GM21367 (cell line): ENCODE data around the gene PER2.
"Not testable (repeated sequence)": the region's sequence is repeated elsewhere in the genome, so short reads cannot be mapped to it uniquely, and the experiment has no call there.

Experiments used
- ATAC-seq: cut with Tn5 transposase; IDR thresholded peaks from one replicate; pipeline ENCODE4 v1.9.1; 2021; ENCODE audit not compliant: unreplicated experiment

Gene PER2

GRCh38 chr2:238310721-238311120 lies 22.3 kb upstream of the PER2 start:
- not testable (repeated sequence) for ATAC-seq

DNA sequence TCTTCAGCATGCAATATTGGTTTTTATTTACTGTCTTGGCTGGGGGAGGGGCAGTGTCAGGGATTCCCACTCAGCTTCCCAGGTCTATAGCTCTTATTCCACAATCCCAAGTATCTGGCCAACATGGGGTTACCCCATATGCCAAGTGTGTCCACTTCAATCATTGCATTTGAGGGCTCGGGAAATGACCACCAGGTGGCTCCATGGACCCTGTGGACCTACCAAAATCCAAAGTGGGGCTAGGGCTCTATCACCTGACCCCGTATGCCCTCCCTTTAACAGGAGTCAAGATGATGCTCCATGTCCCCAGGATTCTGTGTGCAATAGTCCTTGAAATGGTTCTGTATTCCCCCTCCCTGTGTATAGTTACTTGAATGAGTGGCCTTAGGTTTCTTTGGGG lies 19.8 kb upstream of the PER2 start:
- no peak for ATAC-seq

DNA sequence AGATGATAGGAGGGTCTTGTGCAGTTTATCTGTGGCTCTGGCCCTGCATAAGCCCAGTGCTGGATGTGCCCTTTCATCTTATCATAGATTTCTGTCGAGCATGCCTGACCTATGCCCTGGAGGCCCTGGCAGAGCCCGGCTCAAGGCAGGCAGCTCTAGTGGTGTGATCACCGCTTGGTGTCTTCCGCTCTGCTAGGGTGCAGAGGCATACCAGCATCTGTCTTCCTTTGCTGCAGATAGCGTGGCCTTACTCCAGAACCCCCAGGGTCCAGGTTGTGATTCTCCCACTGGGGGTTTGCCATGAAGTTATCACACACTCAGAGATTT lies 18.2 kb upstream of the PER2 start:
- ATAC-seq = no peak

DNA sequence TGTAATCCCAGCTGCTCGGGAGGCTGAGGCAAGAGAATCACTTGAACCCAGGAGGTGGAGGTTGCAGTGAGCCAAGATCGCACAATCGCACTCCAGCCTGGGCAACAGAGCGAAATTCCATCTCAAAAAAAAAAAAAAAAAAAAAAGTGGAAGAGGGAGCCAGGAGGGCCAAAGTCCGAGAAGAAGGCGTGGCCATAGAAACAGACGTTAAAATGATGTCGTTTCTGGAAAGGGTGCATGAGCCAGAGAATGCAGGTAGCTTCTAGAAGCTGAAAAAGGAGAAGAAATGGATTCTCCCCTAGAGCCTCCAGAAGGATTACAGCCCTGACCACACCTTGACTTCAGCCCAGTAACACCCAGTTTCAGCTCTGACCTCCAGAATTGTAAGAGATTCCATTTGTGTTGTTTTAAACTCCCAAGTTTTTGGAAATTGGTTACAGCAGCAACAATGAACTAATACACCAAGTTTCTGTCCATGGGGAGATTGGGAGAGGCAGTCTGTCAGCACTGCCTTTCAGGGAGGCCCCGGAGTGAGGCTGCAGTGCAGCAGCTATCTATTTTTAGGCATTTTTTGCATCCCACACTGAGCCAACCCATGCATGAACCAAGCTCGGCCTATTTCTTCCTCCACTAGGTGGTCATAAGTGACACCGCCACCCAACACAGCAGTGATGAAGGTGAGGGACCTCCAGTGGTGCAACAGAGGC lies 17.7 kb upstream of the PER2 start:
- no peak for ATAC-seq

DNA sequence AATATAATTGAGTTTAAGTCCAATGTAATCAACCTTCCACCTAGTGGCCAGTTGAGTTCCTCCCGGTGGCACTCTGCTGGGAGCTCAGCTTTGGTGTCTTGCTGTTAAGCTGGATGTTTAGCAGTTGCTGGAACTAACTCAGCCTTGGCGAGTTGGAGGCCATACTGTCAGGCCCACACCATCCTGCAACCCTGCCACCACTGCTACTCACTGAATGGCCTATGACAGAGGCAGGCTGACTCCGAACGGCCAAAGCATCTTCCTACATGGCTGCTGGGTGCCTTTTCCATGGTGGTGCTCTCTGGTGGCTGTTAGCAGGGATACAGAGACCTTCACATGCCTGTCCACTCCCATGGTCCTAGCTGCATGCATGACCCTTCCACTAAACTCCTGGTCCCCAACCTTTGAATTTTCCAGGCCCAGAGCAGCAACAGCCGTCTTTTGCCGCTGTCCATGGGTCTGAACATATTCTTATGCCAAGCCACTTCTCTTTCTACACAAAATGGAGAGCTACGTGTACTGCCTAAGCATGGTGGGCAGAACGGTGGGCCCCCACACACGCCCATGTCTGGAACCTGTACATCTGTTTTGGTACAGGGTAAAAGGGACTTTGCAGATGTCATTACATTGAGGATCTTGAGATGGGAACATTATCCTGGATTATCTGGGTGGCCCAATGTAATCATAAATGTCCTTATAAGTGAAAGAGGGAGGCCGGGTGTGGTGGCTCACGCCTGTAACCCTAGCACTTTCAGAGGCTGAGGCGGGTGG lies 16.9 kb upstream of the PER2 start:
- no peak for ATAC-seq

DNA sequence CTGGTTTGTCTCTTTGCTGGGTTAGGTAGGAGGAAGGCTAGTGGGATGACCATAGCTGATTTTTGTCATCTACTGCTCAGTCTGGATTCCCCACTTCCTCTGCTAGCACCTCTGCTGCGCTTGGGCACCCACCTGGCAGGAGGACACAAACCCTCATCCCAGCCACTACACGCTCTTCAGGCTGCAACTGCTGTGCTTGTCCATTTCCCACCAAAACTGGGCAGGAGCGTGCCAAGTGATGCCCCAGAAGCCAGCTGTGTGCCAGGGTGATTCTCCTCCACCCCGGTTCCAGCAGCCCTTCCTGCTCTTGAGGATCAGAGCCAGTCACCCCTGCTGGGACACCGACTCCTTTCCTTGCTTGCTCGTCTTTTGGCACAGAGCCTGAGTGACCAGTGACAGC lies 15.7 kb upstream of the PER2 start:
- ATAC-seq = no peak

GRCh38 chr2:238302751-238303150 lies 14.3 kb upstream of the PER2 start:
- ATAC-seq = no peak

DNA sequence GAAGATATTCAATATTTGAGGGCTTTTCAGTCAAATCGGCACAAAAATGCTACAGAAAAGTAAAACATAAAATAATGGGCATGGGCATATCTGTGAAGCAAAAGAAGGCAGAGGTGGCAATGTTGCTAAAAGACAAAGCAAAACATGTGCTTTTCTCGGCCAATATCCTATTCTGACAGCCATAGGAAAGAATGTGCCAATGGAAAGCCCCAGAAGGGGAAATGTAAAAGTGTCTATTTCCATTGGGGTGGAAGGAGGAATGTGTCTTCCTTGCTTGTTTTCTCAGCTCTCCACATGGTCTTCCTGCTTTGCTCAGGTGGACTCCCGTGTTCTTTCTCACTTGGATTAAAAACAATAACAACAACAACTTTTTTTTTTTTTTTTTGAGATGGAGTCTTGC lies 13.7 kb upstream of the PER2 start:
- no peak for ATAC-seq

- no peak for ATAC-seq
Observed at GRCh38 chr2:238299803-238300202, 11.4 kb upstream of the PER2 start.

GRCh38 chr2:238296638-238297457 lies 8.4 kb upstream of the PER2 start:
- ATAC-seq = no peak

DNA sequence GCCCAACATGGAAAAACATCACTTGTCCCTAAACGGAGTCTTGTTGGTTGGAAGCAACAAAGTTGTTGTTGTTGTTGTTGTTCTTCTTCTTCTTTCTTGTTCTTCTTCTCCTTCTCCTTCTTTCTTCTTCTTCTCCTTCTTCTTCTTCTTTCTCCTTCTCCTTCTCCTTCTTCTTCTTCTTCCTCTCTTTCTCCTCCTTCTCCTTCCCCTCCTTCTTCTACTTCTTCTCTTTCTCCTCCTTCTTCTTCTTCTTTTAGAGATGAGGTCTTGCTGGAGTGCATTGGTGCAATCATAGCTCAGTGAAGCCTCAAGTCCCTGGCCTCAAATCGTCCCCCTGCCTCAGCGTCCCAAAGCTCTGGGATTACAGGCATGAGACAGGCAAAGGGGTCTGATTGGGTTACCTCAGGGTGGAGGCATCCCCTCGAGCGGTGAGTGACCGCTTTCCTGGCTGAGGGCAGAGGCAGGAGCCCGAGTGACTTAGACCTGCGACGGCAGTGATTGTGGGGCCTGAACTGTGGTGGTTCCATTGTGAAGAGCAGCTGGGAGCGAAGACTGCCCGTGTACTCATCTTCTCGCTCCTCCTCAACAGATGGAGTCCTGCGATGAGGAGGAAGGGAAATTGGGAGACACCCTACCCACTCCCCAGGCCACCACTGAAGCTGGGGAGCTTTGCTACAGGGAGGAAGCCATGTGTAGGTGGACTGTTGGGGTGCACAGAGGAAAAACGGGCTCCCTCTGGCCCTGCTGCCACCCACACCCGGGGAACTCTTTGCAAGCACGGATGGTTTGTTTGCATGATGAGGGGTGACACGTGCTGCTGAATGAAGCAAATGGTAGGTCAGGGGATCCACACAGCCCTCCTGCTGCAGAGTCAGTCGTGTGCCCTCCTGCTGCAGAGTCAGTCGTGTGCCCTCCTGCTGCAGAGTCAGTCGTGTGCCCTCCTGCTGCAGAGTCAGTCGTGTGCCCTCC lies 7.0 kb upstream of the PER2 start:
- ATAC-seq = no peak

DNA sequence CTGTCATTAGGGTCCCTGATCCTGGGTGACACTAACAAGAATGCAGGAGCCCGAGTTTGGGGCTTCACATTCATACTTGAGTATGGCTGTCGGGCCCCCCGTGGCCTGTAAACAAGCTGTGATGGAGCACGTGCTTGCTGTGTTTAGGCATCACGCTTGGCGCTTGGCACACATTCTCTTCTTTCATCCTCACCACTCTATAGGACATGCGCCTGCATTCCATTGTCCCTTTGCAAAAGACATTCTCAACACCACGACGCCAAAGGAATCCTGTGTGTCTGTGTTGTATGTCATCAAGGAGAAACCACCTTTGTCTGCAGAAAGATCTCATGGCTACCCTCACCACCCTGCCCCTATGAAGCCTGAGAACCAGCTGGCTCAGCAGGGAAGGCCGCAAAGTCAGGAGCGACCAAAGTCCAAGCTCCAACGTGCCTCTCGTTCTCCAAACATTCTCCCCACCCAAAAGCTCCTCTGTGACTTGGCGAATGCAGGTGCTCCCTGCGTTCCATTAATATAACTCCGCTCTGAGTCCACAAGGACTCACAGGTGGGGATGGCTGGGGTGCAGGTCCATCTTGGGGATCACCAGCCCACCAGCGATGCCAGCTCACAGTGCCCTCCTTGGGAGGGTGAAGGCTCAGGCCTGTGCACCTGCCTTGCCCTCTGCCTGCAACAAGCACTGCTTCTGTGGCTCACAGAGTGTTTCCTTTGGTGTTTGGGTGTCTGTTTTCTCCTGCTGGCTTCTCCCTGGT lies 6.2 kb upstream of the PER2 start:
- ATAC-seq = no peak

- ATAC-seq = no peak
Observed at GRCh38 chr2:238294046-238294392, 5.6 kb upstream of the PER2 start.

DNA sequence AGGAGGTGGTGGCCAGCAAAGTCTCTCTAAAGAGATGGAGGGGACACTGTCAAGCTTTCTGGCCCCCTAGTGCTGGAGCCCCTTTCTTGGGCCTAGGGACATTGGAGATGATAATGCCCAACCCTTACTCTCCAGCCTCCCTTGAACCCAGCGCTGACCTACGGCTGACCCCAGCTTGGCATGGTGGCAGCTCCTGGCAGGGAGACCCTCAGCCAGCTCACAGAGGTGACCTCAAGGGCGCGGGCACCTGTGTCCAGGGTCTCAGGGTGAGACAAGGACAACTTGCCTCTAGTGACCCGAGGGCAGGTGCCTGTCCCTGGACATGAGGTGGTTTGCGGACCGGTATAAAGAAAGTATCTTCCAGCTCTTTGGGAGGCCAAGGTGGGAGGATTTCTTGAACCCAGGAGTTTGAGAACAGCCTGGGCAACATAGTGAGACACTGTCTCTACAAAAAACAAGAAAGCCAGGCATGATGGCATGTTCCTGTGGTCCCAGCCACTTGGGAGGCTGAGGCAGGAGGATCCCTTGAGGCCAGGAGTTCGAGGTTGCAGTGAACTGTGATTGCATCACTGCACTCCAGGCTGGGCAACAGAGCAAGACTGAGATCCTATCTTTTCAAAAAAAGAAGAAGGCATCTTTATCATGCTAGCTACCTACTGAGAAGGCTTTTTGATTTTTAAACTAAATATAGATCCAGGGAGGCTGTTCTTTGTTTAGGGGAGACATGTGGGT lies 3.3 kb upstream of the PER2 start:
- ATAC-seq = no peak

DNA sequence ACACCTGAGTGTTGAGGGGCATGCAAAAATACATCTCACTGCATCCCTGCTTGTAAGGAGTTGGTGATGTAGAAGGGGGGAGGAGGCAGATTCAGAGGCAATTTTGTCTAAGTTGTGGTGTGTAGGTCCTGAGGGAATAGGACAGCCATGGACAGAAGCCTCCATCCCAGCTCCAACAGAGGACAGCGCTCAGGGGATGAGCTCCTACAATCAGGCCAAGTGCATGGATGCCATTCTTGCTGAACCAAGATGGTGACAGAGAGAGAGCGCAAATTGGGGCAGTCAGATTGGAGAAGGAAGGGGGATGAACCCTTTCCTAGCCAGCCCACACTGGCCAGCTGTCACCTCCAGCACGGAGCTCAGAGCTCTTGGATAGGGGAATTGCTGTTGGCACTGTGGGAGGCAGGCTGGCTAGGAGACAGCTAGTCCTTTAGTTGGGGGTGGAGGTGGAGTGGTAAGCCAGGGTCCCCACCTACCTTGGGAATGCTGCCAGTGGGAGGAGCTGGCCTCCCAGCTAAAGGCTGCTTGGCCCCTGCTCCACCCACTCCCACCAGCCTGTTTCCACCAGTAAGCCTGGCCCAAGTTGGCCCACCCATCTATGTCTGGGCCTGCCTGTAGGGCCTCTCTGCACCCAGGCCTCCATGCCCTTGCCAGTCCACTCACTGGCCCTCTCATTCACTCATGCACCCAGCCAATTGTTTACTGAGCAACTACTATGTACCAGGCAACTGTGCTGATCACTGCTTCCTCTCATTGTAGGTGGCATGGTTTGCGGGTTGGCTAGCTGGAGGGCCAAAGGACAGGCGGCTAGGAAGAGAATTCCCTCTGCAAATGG lies 2.5 kb upstream of the PER2 start:
- ATAC-seq = no peak

- no peak for ATAC-seq
Observed at GRCh38 chr2:238290091-238290509, 1.7 kb upstream of the PER2 start.

GRCh38 chr2:238289574-238289973 lies 1.2 kb upstream of the PER2 start:
- ATAC-seq = no peak
